Stimulated activated CD4-positive, alpha-beta T cell treated with anti-CD3 and anti-CD28 coated beads, Interleukin-15, amount 100 ng/mL, for 1 hour (primary cell): ENCODE measurements around the gene RPL3.

Experiments
- DNase-seq, 2 donors: peaks; one replicate each; pipeline ENCODE4 v3.0.0-alpha.2; 2020; ENCODE audit warnings: low read depth in 1 of 2, low spot score in 1 of 2

Gene RPL3

GRCh38 chr22:39265143-39265886, 54.1 kb downstream of the RPL3 start:
- DNase-seq = no peak

GRCh38 chr22:39264349-39265038, 54.9 kb downstream of the RPL3 start:
- no peak for DNase-seq

- no peak for DNase-seq
Observed at GRCh38 chr22:39263626-39264348, 55.6 kb downstream of the RPL3 start.
